MM.1S (cell line): Measurements from ENCODE around the gene MND1.

Experiments
- DNase-seq: peaks from one replicate; pipeline ENCODE4 v3.0.0-alpha.2; 2015
- H2AFZ ChIP-seq: fragments of 300-600 bp; sonication (generic); 2 replicates; pipeline ENCODE4 v1.6.0; 2016; ENCODE audit warnings: antibody characterized with exemption, low read length
- H3F3A ChIP-seq: fragments of 300-600 bp; sonication (generic); 2 replicates; pipeline ENCODE4 v1.6.1; 2016; ENCODE audit warnings: mild to moderate bottlenecking, antibody characterized with exemption, low read length, moderate library complexity, mixed read lengths; ENCODE audit not compliant: insufficient read depth
- H3K27ac ChIP-seq: fragments of 300-600 bp; sonication (generic); 2 replicates; pipeline ENCODE4 v1.5.1; 2016; ENCODE audit warnings: mild to moderate bottlenecking, low read length
- H3K27me3 ChIP-seq: fragments of 300-600 bp; sonication (generic); replicated peaks from 2 replicates; pipeline ENCODE4 v1.6.0; 2016; ENCODE audit warnings: low read length; ENCODE audit not compliant: insufficient read depth
- H3K36me3 ChIP-seq: fragments of 300-600 bp; sonication (generic); replicated peaks from 2 replicates; pipeline ENCODE4 v1.6.1; 2016; ENCODE audit warnings: mild to moderate bottlenecking, low read length, mixed read lengths; ENCODE audit not compliant: insufficient read depth
- H3K4me1 ChIP-seq: fragments of 300-600 bp; sonication (generic); 2 replicates; pipeline ENCODE4 v1.6.1; 2016; ENCODE audit warnings: low read length, mixed read lengths
- H3K4me2 ChIP-seq: fragments of 300-600 bp; sonication (generic); 2 replicates; pipeline ENCODE4 v1.6.0; 2016; ENCODE audit warnings: low read depth, low read length
- H3K4me3 ChIP-seq: fragments of 300-600 bp; sonication (generic); 2 replicates; pipeline ENCODE4 v1.5.1; 2016; ENCODE audit warnings: low read length, mixed read lengths
- H3K79me2 ChIP-seq: fragments of 300-600 bp; sonication (generic); 2 replicates; pipeline ENCODE4 v1.6.1; 2016; ENCODE audit warnings: mixed run types, low read length, mixed read lengths
- H3K9ac ChIP-seq: fragments of 300-600 bp; sonication (generic); 2 replicates; pipeline ENCODE4 v1.6.1; 2016; ENCODE audit warnings: low read length, mixed read lengths
- H3K9me2 ChIP-seq: fragments of 300-600 bp; sonication (generic); replicated peaks from 2 replicates; pipeline ENCODE4 v1.6.1; 2016; ENCODE audit warnings: mild to moderate bottlenecking, low read length, mixed read lengths; ENCODE audit not compliant: insufficient read depth
- H3K9me3 ChIP-seq: fragments of 300-600 bp; sonication (generic); replicated peaks from 2 replicates; pipeline ENCODE4 v1.6.1; 2016; ENCODE audit warnings: mild to moderate bottlenecking, low read length, mixed read lengths; ENCODE audit not compliant: insufficient read depth
- H4K20me1 ChIP-seq: fragments of 300-600 bp; sonication (generic); 2 replicates; pipeline ENCODE4 v1.6.1; 2016; ENCODE audit warnings: mild to moderate bottlenecking, low read length, moderate library complexity, mixed read lengths; ENCODE audit not compliant: insufficient read depth
- EZH2 ChIP-seq: fragments of 300-600 bp; sonication (generic); optimal IDR thresholded peaks from 2 replicates; pipeline ENCODE3; 2017; ENCODE audit warnings: low read depth, mild to moderate bottlenecking, antibody characterized with exemption, low read length, mixed read lengths
- EZH2phosphoT487 ChIP-seq: fragments of 300-600 bp; sonication (generic); IDR thresholded peaks from 2 replicates; pipeline ENCODE4 v1.6.1; 2018; ENCODE audit warnings: antibody characterized with exemption, low read length
- TF ChIP-seq, protein P1 (sequence below): fragments of 300-600 bp; sonication (generic); IDR thresholded peaks from 2 replicates; pipeline ENCODE4 v1.5.1; 2016; ENCODE audit warnings: antibody characterized with exemption, low read length, mixed read lengths

Gene MND1

DNA sequence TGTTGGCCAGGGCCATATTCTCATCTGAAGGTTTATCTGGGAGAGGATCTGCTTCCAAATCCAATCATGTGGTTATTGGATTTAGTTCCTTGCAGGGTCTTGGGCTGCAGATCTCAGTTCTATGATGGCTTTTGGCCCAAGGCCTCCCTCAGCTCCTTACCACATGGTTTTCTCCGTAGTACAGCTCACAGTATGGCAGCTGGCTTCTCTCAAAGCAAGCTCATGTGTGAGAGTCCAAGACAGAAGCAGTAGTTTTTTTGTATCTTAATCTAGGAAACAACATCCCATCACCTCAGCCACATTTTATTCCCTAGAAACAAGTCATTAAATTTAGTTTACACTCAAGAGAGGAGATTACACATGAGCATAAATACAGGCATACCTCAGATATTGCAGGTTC, 24.5 kb downstream of the MND1 start:
- H3K79me2 ChIP-seq, result no peaks in the 10 kb centered on the region
- H3K4me2 ChIP-seq, result no peak overlapping the region
- no peaks in the 10 kb centered on the region for H3F3A ChIP-seq
- no peaks in the 10 kb centered on the region for H3K36me3 ChIP-seq
- no peaks in the 10 kb centered on the region for H3K27me3 ChIP-seq
- no peak overlapping the region for H2AFZ ChIP-seq
- no peaks in the 10 kb centered on the region for H4K20me1 ChIP-seq
- no peak for DNase-seq
- no peaks in the 10 kb centered on the region for H3K9me2 ChIP-seq
- no peaks in the 10 kb centered on the region for H3K4me1 ChIP-seq
- H3K4me3 ChIP-seq, result no peak overlapping the region
- H3K27ac ChIP-seq, result no peak overlapping the region
- no peak overlapping the region for H3K9ac ChIP-seq
- no peaks in the 10 kb centered on the region for H3K9me3 ChIP-seq
- TF ChIP-seq, protein P1, sequence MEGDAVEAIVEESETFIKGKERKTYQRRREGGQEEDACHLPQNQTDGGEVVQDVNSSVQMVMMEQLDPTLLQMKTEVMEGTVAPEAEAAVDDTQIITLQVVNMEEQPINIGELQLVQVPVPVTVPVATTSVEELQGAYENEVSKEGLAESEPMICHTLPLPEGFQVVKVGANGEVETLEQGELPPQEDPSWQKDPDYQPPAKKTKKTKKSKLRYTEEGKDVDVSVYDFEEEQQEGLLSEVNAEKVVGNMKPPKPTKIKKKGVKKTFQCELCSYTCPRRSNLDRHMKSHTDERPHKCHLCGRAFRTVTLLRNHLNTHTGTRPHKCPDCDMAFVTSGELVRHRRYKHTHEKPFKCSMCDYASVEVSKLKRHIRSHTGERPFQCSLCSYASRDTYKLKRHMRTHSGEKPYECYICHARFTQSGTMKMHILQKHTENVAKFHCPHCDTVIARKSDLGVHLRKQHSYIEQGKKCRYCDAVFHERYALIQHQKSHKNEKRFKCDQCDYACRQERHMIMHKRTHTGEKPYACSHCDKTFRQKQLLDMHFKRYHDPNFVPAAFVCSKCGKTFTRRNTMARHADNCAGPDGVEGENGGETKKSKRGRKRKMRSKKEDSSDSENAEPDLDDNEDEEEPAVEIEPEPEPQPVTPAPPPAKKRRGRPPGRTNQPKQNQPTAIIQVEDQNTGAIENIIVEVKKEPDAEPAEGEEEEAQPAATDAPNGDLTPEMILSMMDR, result no peak
- no peak for TF ChIP-seq EZH2phosphoT487
- TF ChIP-seq EZH2, result no peak

DNA sequence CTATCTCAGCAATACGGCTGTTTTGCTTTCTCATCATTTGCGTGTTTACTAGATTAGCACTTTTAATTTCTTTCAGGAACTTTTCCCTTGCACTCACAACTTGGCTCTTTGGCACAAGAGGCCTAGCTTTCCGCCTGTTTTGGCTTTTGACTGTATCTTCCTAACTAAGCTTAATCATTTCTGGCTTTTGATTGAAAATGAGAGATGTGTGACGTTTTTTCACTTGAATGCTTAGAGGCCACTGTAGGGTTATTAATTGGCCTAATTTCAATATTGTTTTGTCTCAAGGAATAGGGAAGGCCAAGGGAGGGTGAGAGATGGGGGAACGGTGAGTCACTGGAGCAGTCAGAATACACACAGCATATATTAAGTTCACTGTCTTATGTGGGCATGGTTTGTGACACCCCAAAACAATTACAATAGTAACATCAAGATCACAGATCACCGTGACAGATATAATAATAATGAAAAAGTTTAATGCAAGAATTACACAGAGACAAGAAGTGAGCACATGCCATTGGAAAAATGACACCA, 27.3 kb downstream of the MND1 start:
- TF ChIP-seq, protein P1, result no peak
- no peak for TF ChIP-seq EZH2
- no peaks in the 10 kb centered on the region for H4K20me1 ChIP-seq
- H3K9ac ChIP-seq, result no peak overlapping the region
- H3K9me3 ChIP-seq, result no peaks in the 10 kb centered on the region
- DNase-seq, result no peak
- no peak overlapping the region for H2AFZ ChIP-seq
- H3K36me3 ChIP-seq, result no peaks in the 10 kb centered on the region
- no peaks in the 10 kb centered on the region for H3K4me1 ChIP-seq
- H3K4me3 ChIP-seq, result no peak overlapping the region
- H3F3A ChIP-seq, result no peaks in the 10 kb centered on the region
- no peaks in the 10 kb centered on the region for H3K79me2 ChIP-seq
- H3K4me2 ChIP-seq, result no peak overlapping the region
- H3K27me3 ChIP-seq, result no peaks in the 10 kb centered on the region
- no peak overlapping the region for H3K27ac ChIP-seq
- no peaks in the 10 kb centered on the region for H3K9me2 ChIP-seq

DNA sequence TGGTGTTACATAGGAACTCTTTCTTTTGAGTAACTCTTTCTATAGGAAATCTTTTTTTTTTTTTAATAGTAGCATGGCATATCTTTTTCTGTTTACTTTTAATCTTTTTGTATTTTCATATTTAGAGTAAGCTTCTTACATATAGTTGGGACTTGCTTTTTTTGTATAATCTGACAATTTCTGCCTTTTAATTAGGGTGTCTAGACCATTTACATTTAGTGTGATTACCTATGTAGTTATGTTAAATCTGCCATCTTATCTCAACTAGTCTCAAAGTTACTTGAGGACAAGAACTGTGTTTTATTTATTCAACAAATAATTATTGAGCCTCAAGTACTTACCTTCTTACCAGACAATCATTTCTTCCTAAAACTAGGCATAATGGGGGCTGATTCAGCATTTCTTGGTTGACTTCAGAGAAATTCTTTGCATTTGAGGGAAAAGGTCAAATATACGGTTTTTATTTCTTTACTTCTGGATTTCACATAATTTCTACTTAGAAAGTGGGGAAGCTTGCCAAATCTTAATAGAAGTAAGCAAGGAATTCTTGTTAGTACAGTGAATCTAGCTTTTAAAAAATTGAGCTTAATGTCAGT, 28.6 kb downstream of the MND1 start:
- no peak for DNase-seq
- Histone ChIP-seq H3K9ac (no peak overlapping the region), H3K4me3 (no peak overlapping the region), H3K9me2 (no peaks in the 10 kb centered on the region), H3K36me3 (no peaks in the 10 kb centered on the region), H3K27me3 (no peaks in the 10 kb centered on the region), H4K20me1 (no peaks in the 10 kb centered on the region), H3F3A (no peaks in the 10 kb centered on the region), H3K9me3 (no peaks in the 10 kb centered on the region), H3K27ac (no peak overlapping the region), H3K4me1 (no peaks in the 10 kb centered on the region), H2AFZ (no peak overlapping the region), H3K79me2 (no peaks in the 10 kb centered on the region), H3K4me2 (no peak overlapping the region)
- TF ChIP-seq EZH2phosphoT487 (no peak), EZH2 (no peak)
- TF ChIP-seq, protein P1, result no peak
